ENCODE results near the gene IGSF6.
"Not testable (repeated sequence)": the region's sequence is repeated elsewhere in the genome, so short reads cannot be mapped to it uniquely, and the experiment has no call there.

Gene IGSF6

DNA sequence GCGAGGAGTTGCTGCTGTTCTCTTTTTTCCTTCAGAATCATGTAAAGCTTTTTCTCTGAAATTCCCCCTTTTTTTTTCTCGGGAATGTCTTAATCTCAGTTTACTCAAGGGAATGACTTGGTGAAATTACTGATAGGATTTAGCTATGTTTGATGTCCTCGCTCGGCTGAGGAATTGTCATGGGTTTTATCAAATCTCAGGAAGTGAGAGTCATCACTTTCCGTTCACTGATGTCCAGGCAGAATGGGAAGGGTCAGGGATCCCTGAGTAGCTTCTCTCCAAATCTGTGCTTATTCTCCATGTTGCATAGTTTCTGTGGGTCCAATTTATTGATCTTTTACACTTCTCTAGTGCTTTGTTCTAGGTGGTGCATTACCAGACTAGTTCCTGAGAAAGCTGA lies 6.3 kb downstream of the IGSF6 start:
- TF ChIP-seq POLR2A (IDR thresholded peaks at IDR 0.05; ENCODE audit: low read length) (no peak), GATA1 (IDR thresholded peaks at IDR 0.05; ENCODE audit: low read depth, low read length) (no peak)
- DNase-seq: no peak

- TF ChIP-seq POLR2A (IDR thresholded peaks at IDR 0.05; ENCODE audit: low read length) (no peak), GATA1 (IDR thresholded peaks at IDR 0.05; ENCODE audit: low read depth, low read length) (no peak)
- peak; percentile 8 to 31 for DNase-seq
These were observed 7.1 kb downstream of the IGSF6 start for GRCh38 chr16:21645261-21645721.

- no peak for TF ChIP-seq GATA1 (IDR thresholded peaks at IDR 0.05; ENCODE audit: low read depth, low read length)
- no peak for TF ChIP-seq POLR2A (IDR thresholded peaks at IDR 0.05; ENCODE audit: low read length)
- DNase-seq: no peak
These were observed 7.7 kb downstream of the IGSF6 start for GRCh38 chr16:21644674-21645073.

DNA sequence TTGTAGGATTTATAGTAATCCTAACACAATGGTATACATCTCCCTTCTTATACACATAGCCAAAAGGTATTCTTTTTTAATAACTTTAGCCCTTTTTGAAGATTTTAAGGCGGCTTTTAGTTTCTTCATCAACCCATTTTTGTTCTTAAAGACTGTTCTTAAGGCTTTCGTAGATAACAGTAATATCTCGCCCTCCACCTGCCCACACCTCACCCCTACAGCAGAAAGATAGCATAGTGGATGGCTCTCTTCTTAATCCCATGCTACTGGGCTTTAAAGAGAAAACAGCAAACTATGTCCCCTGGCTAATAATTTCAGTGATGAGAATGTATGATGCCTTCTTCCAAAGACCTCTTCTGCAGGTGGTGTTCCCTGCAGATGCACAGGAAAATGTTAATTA lies 8.6 kb downstream of the IGSF6 start:
- TF ChIP-seq POLR2A (IDR thresholded peaks at IDR 0.05; ENCODE audit: low read length) (no peak), GATA1 (IDR thresholded peaks at IDR 0.05; ENCODE audit: low read depth, low read length) (no peak)
- DNase-seq: peak; percentile 66 to 85

DNA sequence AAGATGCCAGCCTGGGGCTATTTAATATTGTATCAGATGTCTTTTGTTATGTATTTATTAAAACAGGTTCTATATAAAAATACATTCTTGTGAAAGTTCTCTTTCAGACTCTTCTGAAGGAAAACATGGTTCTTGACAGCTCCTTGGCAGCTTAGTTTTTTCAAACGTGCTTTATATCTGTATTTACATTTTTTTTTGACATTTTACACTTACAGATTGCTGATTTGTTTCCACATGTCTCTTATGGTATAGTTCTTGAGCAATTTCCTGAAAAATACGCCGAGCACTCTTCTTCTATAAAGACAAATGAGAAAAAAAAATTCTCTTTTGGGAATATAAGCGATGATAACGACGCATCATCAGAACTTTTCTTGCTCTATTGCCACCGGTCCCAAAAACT lies 9.5 kb downstream of the IGSF6 start:
- TF ChIP-seq POLR2A (IDR thresholded peaks at IDR 0.05; ENCODE audit: low read length) (no peak), GATA1 (IDR thresholded peaks at IDR 0.05; ENCODE audit: low read depth, low read length) (no peak)
- no peak for DNase-seq

GRCh38 chr16:21641916-21642315 lies 10.5 kb downstream of the IGSF6 start:
- TF ChIP-seq GATA1 (IDR thresholded peaks at IDR 0.05; ENCODE audit: low read depth, low read length) (no peak), POLR2A (IDR thresholded peaks at IDR 0.05; ENCODE audit: low read length) (no peak)
- no peak for DNase-seq

DNA sequence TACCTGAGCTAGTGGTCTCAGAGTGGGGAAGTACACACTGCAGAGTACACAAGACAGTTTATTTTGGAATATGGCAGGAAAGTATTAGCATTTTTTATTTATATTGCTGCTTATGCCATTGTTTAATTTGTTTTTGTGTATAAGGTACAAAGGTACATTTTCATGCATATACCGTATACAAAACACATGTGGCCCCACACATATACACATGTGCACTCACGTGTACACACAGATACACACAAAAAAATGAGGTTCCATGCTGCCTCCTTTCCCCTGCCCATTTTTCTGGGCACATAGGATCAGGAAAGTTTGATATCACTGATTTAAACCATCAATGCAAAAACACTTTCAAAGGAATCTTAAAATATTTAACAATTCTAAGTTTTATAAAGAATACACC lies 12.9 kb downstream of the IGSF6 start:
- TF ChIP-seq GATA1 (IDR thresholded peaks at IDR 0.05; ENCODE audit: low read depth, low read length): no peak
- TF ChIP-seq POLR2A (IDR thresholded peaks at IDR 0.05; ENCODE audit: low read length): no peak

DNA sequence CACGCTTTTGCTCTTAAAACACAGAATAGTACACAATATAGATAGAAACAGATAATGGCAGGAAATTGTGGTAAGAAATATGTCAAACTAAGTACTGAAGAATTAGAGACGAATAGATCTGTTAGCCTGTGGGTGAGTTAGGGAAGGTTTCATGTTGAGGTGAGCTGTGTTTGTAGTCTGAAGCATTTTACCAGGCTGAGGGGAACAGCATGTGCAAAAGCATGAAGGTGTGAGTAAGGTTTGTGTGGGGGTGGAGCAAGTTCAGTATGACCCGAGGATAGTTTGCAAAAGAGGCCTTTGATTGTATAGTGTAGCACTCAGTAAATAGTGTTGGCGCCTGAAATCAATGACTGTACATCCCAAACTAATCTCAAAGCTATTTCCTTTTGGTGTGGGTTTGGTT lies 13.8 kb downstream of the IGSF6 start:
- TF ChIP-seq POLR2A (IDR thresholded peaks at IDR 0.05; ENCODE audit: low read length) (no peak), GATA1 (IDR thresholded peaks at IDR 0.05; ENCODE audit: low read depth, low read length) (no peak)
- DNase-seq: no peak

More for the DNA sequence above, 12.9 kb downstream of the IGSF6 start:
- DNase-seq: no peak

DNA sequence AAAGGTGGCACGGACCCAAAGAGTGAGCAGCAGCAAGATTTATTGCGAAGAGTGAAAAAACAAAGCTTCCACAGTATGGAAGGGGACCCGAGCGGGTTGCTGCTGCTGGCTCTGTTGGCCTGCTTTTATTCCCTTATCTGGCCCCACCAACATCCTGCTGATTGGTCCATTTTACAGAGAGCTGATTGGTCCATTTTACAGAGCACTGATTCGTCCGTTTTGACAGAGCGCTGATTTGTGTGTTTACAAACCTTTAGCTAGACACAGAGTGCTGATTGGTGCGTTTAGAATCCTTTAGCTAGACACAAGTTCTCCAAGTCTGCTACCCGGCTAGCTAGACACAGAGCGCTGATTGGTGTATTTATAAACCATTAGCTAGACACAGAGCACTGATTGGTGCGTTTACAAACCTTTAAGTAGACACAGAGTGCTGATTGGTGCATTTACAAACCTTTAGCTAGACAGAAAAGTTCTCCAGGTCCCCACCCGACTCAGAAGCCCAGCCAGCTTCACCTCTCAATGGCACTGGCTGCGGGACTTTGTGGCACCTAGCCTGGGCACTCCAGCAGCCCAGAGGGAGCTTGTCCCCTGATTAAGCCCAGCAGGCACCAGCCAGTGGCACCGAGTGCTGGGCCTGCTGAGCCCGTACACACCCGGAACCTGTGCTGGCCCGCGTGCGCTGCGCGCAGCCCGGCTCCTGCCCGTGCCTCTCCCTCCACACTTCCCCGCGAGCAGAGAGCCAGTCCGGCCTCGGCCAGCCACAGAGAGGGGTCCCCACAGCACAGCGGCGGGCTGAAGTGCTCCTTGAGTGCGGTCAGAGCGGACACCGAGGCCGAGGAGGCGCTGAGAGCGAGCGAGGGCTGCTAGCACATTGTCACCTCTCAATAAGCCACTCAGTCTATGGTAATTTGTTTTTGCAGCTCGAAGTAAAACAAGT lies 15.1 kb downstream of the IGSF6 start:
- TF ChIP-seq GATA1 (IDR thresholded peaks at IDR 0.05; ENCODE audit: low read depth, low read length) (no peak), POLR2A (IDR thresholded peaks at IDR 0.05; ENCODE audit: low read length) (no peak)
- peak in 1 of 2 experiments; percentile 9 for DNase-seq

- DNase-seq: not testable (repeated sequence)
These were observed 16.7 kb downstream of the IGSF6 start for GRCh38 chr16:21635694-21636093.

DNA sequence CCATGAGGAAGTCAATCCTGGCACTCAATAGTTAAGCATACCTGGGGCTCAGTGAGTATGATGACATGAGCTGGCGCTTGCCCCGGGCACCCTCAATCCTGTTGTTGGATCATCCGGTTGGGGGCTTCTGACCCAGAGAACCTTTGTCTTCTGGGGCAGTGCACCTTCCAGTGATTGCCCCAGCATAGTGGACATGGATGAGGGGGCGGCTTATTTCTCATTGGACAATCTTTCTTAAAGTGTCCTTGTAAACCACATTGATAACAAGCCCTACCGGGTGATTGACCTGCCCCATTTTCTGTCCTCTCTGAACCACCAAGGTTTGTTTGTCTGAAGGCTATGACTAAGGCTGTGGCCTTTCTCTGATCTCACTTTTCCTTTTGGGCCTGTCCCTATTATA lies 18.2 kb downstream of the IGSF6 start:
- TF ChIP-seq GATA1 (IDR thresholded peaks at IDR 0.05; ENCODE audit: low read depth, low read length): no peak
- TF ChIP-seq POLR2A (IDR thresholded peaks at IDR 0.05; ENCODE audit: low read length): no peak
- DNase-seq: no peak

GRCh38 chr16:21631951-21632575 lies 20.3 kb downstream of the IGSF6 start:
- DNase-seq: not testable (repeated sequence)

GRCh38 chr16:21631376-21631775 lies 21.0 kb downstream of the IGSF6 start:
- not testable (repeated sequence) for DNase-seq

GRCh38 chr16:21630866-21631265 lies 21.5 kb downstream of the IGSF6 start:
- not testable (repeated sequence) for DNase-seq

GRCh38 chr16:21629616-21630539 lies 22.5 kb downstream of the IGSF6 start:
- DNase-seq: peak in 1 of 2 experiments; percentile 20
